Pancreas (tissue), 10 donors: ENCODE results near the gene ITGB2. TPM values are rescaled to one million over a fixed set of nuclear protein-coding genes. Genes with fewer than 3 reads are reported as not detected.

Experiments
- ATAC-seq, 4 donors: fragments of 200-7000 bp; cut with Tn5 transposase; one replicate each; pipeline versions ENCODE4 v1.8.0 to v1.9.1; 2020; ENCODE audit warnings: mild to moderate bottlenecking in 4 of 4, moderate library complexity in 4 of 4
- DNase-seq, 6 donors: peaks; one replicate each; pipeline ENCODE4 v3.0.0-alpha.2; 2020
- FAIRE-seq: peaks from 2 replicates; lab custom pipeline; 2012; peaks lifted over from hg19 to GRCh38; lab: Jason Lieb, UNC
- H3K27ac ChIP-seq, 4 donors: fragments of 200-600 bp; sonication (generic); 1 replicate in 3 of 4; 2 replicates in 1 of 4; pipeline versions ENCODE4 v1.5.0 to v1.8.0; 2020
- H3K27me3 ChIP-seq, 4 donors: fragments of 200-600 bp; one replicate each; pipeline ENCODE4 v1.8.0; 2021
- H3K36me3 ChIP-seq, 3 donors: fragments of 200-600 bp; sonication (generic) in 1 of 3; one replicate each; pipeline versions ENCODE4 v1.5.0 to v1.8.0; 2020 to 2021
- H3K4me1 ChIP-seq, 3 donors: fragments of 200-600 bp; one replicate each; pipeline ENCODE4 v1.8.0; 2021
- H3K4me3 ChIP-seq, 4 donors: fragments of 200-600 bp; sonication (generic) in 2 of 4; one replicate each; pipeline versions ENCODE4 v1.5.0 to v1.8.0; 2020 to 2021
- H3K9me3 ChIP-seq, 4 donors: fragments of 200-600 bp; one replicate each; pipeline ENCODE4 v1.8.0; 2021
- CTCF ChIP-seq, 4 donors: fragments of 200-600 bp; sonication (generic) in 3 of 4; IDR thresholded peaks; one replicate each; pipeline versions ENCODE4 v1.5.0 to v1.8.0; 2021; ENCODE audit warnings: antibody characterized with exemption in 4 of 4
- WGBS, 2 donors: extraction: QIAGEN DNeasy Blood & Tissue Kit; methylation state at CpG; one replicate each; pipeline ENCODE4 v1.1.7; 2013; 5-methylcytosine and 5-hydroxymethylcytosine counted together
- intact Hi-C, 3 donors: fragments of 100-400 bp; cut with DNase I; formaldehyde crosslinking; loops; one replicate each; pipeline versions ENCODE4 v1.11.1 to v1.14.2; 2022
- polyA plus RNA-seq, 2 donors: library from polyadenylated mRNA; stranded (reverse); fragments of 200-250 nt; gene quantifications; one replicate each; pipeline ENCODE4 v1.2.3, GENCODE V29; 2013
- total RNA-seq, 6 donors: library from RNA; stranded (reverse); fragmentation: NEBNext Ultra II Directional in 4 of 6; extraction: Animal tissue kit (Norgen Biotek cat#: 25700) in 4 of 6; gene quantifications; one replicate each; pipeline versions ENCODE4 v1.2.1 to v1.2.4, GENCODE V29; 2021 to 2023
- donor health status: healthy with polysubstance abuse.
- donor health status: DM: no; HTN: no; CAD: no; lungs with moderate emphysema.
- donor health status: DM: no; HTN: no; CAD: no.
- donor health status: control.
- donor health status: control.
- donor health status: Bipolar disorder and iron deficiency.
- donor health status: DM: yes; HTN: yes; CAD: no.
- donor health status: DM: no; HTN: no; CAD: no.
- donor health status: DM: no; HTN: no; CAD: no.
- donor health status: DM: yes; HTN: yes; CAD: no.

ITGB2 gene
- total and polyA plus RNA-seq, 8 donors: 1.1 to 88.0 (median 11.6) TPM

- Histone ChIP-seq H3K27ac (no peak overlapping the region), H3K4me3 (no peak overlapping the region), H3K36me3 (peaks cover 0 to 4% (median 0%) of the 10 kb centered on the region in 3 donors), H3K27me3 (no peaks in the 10 kb centered on the region), H3K4me1 (peaks cover 6 to 12% (median 6%) of the 10 kb centered on the region in 3 donors), H3K9me3 (no peaks in the 10 kb centered on the region)
- no peak for TF ChIP-seq CTCF (IDR thresholded peaks at IDR 0.05)
- intact Hi-C loops: loop anchor here in 1 of 3 donors (10.0 kb wide), 1 partner anchor 192 kb away; no protein-coding TSS in a partner anchor
- FAIRE-seq (no peak), ATAC-seq (no peak), DNase-seq (no peak)
- 87 to 90% methylated on average over 2 of the region's 2 CpGs for WGBS, 2 donors
Observed at GRCh38 chr21:44942566-44942965, 21.9 kb upstream of the ITGB2 start.

- Histone ChIP-seq H3K4me3 (no peak overlapping the region), H3K9me3 (no peaks in the 10 kb centered on the region), H3K36me3 (peaks cover 0 to 4% (median 0%) of the 10 kb centered on the region in 3 donors), H3K27me3 (no peaks in the 10 kb centered on the region), H3K4me1 (peaks cover 6 to 12% (median 6%) of the 10 kb centered on the region in 3 donors), H3K27ac (no peak overlapping the region)
- FAIRE-seq (no peak), DNase-seq (peak in 1 of 6 donors; percentile 19), ATAC-seq (no peak)
- 74 to 82% methylated on average over 8 of the region's 8 CpGs for WGBS, 2 donors
- intact Hi-C loops: loop anchor here in 1 of 3 donors (10.0 kb wide), 1 partner anchor 193 kb away; no protein-coding TSS in a partner anchor
- no peak for TF ChIP-seq CTCF (IDR thresholded peaks at IDR 0.05)
Observed at GRCh38 chr21:44941567-44941966, 20.9 kb upstream of the ITGB2 start.

- Histone ChIP-seq H3K27ac (peak overlapping the region in 1 of 4 donors; percentile 27), H3K4me3 (peak overlapping the region; percentile 90 to 98 (median 98)), H3K4me1 (peaks cover 6 to 12% (median 6%) of the 10 kb centered on the region in 3 donors), H3K9me3 (no peaks in the 10 kb centered on the region), H3K27me3 (no peaks in the 10 kb centered on the region), H3K36me3 (peaks cover 0 to 4% (median 0%) of the 10 kb centered on the region in 3 donors)
- intact Hi-C loops: loop anchor here in 1 of 3 donors (10.0 kb wide), 1 partner anchor 195 kb away; no protein-coding TSS in a partner anchor
- TF ChIP-seq CTCF (IDR thresholded peaks at IDR 0.05): no peak
- DNase-seq: no peak
- no peak for FAIRE-seq
- 0 to 1% methylated on average over 36 to 53 of the region's 53 CpGs for whole genome bisulfite sequencing, 2 donors
- ATAC-seq: peak; percentile 4 to 42 (median 35)
Observed at GRCh38 chr21:44940116-44940631, 19.5 kb upstream of the ITGB2 start.

- intact Hi-C loops: loop anchor here in 2 of 3 donors (10.0 kb wide), 2 partner anchors 135 to 195 kb away; partner anchors contain the start of gene UBE2G2 (in 1 of the 2)
- WGBS, 2 donors: 2 to 3% methylated on average over 48 to 69 of the region's 69 CpGs
- ATAC-seq: peak; percentile 98 to 100 (median 98)
- Histone ChIP-seq H3K4me3 (peak within 1 kb of the TSS; percentile 90 to 98 (median 98)), H3K27ac (peak within 1 kb of the TSS in 1 of 4 donors; percentile 27), H3K27me3 (no peaks in the 10 kb centered on the region), H3K4me1 (peaks cover 6 to 12% (median 6%) of the 10 kb centered on the region in 3 donors), H3K36me3 (peaks cover 0 to 4% (median 0%) of the 10 kb centered on the region in 3 donors), H3K9me3 (no peaks in the 10 kb centered on the region)
- peak; percentile 65 to 92 (median 80) for DNase-seq
- TF ChIP-seq CTCF (IDR thresholded peaks at IDR 0.05): no peak
- FAIRE-seq: no peak
Observed at GRCh38 chr21:44939532-44940115, 18.9 kb upstream of the ITGB2 start, which contains the start of gene SLX9. Gene SLX9, plus strand, starts transcription at chr21:44940029. Its CDS starts 29 bp downstream, at chr21:44940058.
